ENCODE results near the gene UBR4.

DNA sequence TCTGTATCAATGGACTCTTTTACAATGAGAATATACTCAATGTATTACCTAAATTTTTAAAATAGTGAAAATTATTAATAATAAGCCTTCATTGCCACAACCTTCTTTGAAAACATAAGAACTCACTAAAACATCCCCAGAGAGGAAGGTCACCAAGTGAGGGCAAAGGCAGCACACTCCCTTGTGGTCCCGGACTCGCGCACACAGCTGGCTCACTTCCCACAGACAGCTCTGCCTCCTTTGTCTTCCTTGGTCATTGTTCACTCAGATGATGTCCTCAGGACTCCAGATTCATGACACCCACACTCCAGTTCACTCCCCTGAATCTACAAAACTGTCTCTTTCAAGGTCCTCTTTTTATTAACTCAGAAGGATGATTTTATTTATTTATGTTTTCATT is 19.2 kb upstream of the UBR4 start:
- no peak for TF ChIP-seq BRCA1 (IDR thresholded peaks at IDR 0.05; ENCODE audit: low read depth, low read length)
- TF ChIP-seq GABPA (IDR thresholded peaks at IDR 0.05; ENCODE audit: borderline replicate concordance, insufficient read depth, low read length): no peak
- TF ChIP-seq TAF1 (IDR thresholded peaks at IDR 0.05; ENCODE audit: low read depth, low read length): no peak
- no peak for TF ChIP-seq EP300 (IDR thresholded peaks at IDR 0.05; ENCODE audit: borderline replicate concordance in 1 of 2, low read depth in 2 of 2, low read length in 2 of 2)
- TF ChIP-seq CTCF (IDR thresholded peaks at IDR 0.05; ENCODE audit: control extremely low read depth in 1 of 3, insufficient read depth in 1 of 3, low read depth in 1 of 3, low read length in 3 of 3): no peak
